GM21447 (cell line): ENCODE measurements around the gene RFC2.
A peak's percentile ranks its signal among the peaks of the same experiment; 100 is the strongest.
"Not testable (repeated sequence)": the region's sequence is repeated elsewhere in the genome, so short reads cannot be mapped to it uniquely, and the experiment has no call there.

Experiments
- ATAC-seq: cut with Tn5 transposase; IDR thresholded peaks from one replicate; pipeline ENCODE4 v1.9.1; 2021; ENCODE audit not compliant: unreplicated experiment

The RFC2 gene

GRCh38 chr7:74219416-74219815 lies 34.8 kb downstream of the RFC2 start:
- ATAC-seq = no peak

GRCh38 chr7:74218343-74218698 lies 35.9 kb downstream of the RFC2 start:
- ATAC-seq = no peak

- ATAC-seq = peak; percentile 56
Observed at GRCh38 chr7:74217455-74218342, 36.5 kb downstream of the RFC2 start.

GRCh38 chr7:74216361-74216761 lies 37.8 kb downstream of the RFC2 start:
- no peak for ATAC-seq

- no peak for ATAC-seq
Observed at GRCh38 chr7:74215921-74216320, 38.3 kb downstream of the RFC2 start.

GRCh38 chr7:74214816-74215630 lies 39.2 kb downstream of the RFC2 start:
- no peak for ATAC-seq

- ATAC-seq = no peak
Observed at GRCh38 chr7:74212661-74213060, 41.5 kb downstream of the RFC2 start.

GRCh38 chr7:74208241-74208640 lies 46.0 kb downstream of the RFC2 start:
- ATAC-seq = not testable (repeated sequence)

- no peak for ATAC-seq
Observed at GRCh38 chr7:74207586-74207985, 46.6 kb downstream of the RFC2 start.

- ATAC-seq = no peak
Observed at GRCh38 chr7:74206589-74207120, 47.5 kb downstream of the RFC2 start.

- ATAC-seq = not testable (repeated sequence)
Observed at GRCh38 chr7:74206052-74206451, 48.1 kb downstream of the RFC2 start.

- no peak for ATAC-seq
Observed at GRCh38 chr7:74203956-74204618, 50.1 kb downstream of the RFC2 start.

- no peak for ATAC-seq
Observed at GRCh38 chr7:74202841-74203556, 51.2 kb downstream of the RFC2 start.

GRCh38 chr7:74199551-74200355 lies 54.4 kb downstream of the RFC2 start:
- no peak for ATAC-seq

GRCh38 chr7:74197449-74198124 lies 56.6 kb downstream of the RFC2 start:
- no peak for ATAC-seq

- not testable (repeated sequence) for ATAC-seq
Observed at GRCh38 chr7:74195968-74196654, 58.1 kb downstream of the RFC2 start.

- ATAC-seq = not testable (repeated sequence)
Observed at GRCh38 chr7:74195139-74195860, 58.9 kb downstream of the RFC2 start.

GRCh38 chr7:74194686-74195085 lies 59.5 kb downstream of the RFC2 start:
- ATAC-seq = no peak
